Stimulated activated CD8-positive, alpha-beta memory T cell treated with anti-CD3 and anti-CD28 coated beads, Interleukin-15, amount 100 ng/mL, for 1 hour (primary cell): ENCODE data around the gene FAM20C.
"Not testable (repeated sequence)": the region's sequence is repeated elsewhere in the genome, so short reads cannot be mapped to it uniquely, and the experiment has no call there.

Experiments used
- DNase-seq: peaks from one replicate; pipeline ENCODE4 v3.0.0-alpha.2; 2020; ENCODE audit warnings: low read depth

Gene FAM20C

DNA sequence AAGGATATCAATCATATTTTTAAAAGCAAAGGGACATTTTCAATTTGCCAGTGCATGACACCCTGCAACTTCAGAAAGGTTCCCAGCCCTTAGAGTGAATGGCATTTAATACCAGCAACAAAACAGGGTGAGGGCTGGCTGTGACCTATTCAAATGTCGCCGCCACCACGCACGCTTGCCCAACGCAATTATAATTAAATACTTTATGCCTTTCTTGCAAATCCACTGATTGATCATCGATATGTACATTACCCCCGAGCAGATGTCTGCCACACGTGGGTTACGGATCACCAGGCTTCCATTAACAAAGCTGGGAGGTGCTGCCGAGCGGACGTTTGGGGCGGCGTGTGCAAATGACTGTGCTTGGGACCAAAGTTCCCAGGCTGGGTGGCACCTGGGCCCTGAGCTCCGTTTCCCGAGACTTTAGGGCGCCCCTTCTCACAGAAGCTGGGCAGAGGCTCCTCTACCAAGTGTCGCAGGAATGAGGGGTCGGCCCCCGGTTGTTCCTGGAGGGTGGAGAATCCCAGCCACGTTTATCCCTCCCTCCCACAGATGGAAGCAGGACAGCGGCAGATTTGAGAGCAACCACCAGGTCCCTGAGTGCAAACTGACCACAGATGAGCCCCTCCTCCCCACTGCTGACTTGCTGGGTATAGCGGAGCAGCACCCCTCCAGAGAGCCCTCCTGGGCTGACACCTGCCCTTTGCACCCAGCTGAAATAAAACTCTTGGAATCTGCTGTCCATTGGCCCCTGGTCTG, 101.5 kb downstream of the FAM20C start:
- DNase-seq, result no peak

DNA sequence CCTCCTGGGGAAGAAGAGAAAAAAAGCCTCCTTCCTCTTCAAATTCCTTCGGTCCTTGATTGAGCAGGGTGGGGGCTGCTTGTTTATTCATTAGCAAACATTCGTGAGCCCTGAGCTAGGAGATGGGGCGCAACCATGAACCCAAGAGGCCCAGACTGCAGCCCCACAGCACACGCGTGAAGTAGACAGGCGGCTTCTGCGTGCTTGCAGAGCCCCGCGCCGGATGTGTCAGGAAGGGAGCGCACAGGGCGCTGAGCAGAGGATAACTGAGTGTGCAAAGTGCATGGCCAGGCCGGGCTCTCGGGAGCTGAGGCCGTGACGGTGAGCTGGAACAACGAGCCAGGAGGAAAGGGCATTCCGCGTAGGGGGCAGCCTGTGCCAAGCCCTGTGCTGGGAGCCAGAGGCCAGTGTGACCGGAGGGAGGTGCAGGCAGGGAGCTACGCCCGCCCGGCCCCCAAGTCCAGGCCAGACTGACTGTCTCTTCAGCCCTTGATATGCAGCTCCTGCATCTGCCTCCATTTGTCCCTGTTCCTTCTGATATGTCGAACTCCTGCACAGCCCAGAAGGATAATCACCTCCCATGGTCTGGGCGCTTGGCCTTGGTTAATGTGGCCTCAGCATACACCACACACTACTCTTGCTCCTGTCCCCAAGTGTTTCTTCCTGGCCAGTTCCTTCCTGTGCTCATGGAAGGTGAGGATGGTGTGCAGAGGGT, 102.2 kb downstream of the FAM20C start:
- DNase-seq, result no peak

DNA sequence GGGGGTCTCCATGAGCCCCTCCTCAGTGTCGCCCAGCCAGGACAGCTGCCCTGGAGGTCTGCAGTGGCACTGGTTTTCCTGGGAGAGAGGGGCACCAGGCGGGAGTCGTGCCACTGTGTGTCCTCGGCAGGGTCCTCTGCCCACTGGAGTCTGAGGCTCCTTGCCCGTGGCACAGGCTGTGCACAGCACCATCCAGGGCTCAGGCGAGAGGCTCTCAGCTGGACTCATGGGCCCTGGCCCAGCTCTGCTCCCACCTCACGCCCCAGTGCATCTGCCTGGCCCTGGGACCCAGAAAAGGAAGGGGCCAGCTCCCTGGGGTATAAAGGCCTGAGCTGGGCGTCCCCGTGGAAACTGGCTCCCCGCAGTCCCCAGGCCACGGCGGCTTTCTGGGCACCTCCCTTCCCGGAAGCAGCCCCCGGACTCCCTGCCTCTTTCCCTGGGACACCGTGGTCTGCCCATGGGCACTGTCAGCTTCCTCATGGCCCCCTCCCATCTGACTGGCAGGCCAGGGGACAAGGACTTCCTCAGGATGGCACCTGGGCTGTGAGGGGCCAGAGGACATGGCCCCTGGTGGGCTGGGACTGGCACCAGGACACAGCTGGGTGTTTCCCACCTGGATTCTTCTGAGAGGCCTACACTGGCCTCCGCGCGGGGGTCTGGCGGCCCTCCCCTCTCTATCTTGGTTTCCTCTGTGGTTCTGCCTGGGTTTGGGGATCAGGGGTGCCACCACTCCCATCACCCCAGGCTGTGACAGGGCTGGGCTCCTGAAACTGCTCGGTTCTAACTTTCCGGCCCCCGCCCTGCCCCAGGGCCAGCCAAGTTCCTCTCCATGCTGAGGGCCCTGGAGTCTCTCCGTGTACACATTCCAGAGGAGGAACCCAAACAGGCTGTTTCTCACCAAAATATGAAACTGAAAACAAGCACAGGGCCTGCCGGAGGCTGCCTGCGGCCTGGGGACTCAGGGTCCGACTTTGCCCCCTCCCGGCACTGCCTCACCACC, 103.1 kb downstream of the FAM20C start:
- DNase-seq, result no peak

DNA sequence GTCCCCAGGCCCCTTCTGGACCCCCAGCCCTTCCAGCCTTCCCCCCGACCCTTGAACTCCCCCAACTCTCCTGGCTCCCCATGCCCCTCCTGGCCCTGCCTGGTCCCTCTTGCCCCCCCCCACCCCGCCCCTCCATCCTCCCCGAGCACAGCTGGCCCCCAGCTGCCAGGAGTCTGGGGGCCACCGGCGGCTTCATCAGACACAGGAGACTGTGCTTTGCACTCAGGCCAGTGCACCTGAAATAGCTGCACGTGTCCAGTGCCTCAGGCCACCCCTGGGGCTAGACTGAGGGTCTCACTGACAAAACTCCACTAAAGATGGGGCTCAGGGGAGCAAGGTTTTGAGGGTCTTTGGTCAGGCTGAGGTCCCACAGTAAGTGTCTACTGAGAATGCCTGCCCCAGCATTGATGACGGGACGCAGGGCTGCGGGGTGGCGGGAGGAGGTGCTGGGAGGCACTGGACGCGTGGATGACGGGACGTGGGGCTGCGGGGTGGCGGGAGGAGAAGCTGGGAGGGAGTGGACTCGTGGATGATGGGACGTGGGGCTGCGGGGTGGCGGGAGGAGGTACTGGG, 104.1 kb downstream of the FAM20C start:
- no peak for DNase-seq

DNA sequence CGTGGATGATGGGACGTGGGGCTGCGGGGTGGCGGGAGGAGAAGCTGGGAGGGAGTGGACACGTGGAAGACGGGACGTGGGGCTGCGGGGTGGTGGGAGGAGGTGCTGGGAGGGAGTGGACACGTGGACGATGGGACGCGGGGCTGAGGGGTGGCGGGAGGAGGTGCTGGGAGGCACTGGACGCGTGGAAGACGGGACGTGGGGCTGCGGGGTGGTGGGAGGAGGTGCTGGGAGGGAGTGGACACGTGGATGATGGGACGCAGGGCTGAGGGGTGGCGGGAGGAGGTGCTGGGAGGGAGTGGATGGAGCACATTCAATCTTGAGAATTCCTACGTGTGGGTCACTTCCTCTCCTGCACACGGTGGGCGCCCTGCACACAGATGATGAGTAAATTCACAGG, 104.8 kb downstream of the FAM20C start:
- not testable (repeated sequence) for DNase-seq

DNA sequence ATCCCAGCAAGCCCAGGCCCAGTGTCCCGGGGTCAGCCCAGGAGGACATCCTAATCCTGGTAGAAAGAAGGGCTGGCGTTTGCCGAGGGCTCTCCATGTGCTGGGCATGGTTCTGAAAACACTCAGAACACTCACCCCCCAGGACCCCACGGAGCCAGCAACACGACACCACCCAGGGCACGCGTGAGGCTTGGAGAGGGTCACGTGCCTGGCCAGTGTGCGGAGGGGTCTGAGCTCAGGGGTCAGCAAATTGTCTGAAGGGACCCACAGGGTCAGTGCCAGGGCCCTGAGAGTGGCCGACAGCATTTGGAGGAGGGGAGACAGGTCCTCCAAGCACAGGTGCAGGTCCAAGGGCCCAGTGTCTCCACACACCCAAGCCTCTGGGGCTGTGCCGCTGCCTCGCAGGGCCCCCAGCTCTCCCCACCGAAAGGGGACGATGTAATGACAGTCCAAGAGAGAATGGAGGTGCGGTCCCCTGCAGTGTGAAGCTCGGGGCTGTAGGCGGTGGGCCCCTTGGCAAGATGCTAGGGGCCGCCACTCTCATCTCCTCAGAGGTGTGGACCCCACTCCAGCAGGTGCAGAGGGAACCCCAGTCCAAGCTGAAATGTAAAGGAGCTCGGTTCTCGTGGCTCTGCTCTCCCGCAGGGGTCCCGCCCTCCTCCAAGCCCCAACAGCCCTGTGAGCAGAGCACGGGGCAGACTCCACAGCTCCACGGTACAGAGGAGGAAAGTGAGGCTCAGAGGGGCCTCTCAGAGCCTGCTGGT, 105.4 kb downstream of the FAM20C start:
- DNase-seq, result no peak

DNA sequence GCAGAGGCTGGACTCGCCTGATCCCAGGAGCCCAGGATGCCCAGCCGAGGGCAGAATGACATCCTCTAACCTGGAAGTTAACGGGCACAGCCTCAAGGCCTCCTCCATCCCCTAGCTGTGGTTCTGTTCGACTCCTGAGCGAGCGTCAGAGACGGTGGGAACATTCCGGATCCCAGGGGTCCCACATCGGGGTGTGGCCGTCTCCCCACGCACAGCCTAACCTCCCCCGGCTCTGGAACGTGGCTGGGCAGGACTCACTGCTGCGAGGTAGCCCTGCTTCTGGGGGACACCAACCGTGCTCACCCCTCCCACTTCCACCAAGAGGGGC, 106.0 kb downstream of the FAM20C start:
- DNase-seq, result no peak

DNA sequence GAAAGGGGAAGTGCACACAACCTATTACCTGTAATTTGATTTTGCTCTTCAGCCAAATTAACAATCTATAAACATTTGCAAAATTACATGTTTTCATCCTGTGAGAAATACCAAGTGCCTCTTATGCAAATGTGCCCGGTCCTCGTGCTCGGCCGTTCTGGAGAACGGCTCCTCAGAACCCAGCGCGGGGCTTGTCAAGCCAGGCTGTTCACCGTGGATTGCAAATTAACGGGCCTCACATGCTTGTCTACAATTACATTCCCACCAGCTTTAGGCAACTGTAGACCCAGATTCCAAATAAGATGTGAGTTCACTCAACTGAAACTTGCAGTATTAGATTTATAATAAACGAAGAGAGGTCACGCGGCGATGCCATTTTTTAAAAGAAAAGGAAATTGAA, 106.4 kb downstream of the FAM20C start:
- no peak for DNase-seq

DNA sequence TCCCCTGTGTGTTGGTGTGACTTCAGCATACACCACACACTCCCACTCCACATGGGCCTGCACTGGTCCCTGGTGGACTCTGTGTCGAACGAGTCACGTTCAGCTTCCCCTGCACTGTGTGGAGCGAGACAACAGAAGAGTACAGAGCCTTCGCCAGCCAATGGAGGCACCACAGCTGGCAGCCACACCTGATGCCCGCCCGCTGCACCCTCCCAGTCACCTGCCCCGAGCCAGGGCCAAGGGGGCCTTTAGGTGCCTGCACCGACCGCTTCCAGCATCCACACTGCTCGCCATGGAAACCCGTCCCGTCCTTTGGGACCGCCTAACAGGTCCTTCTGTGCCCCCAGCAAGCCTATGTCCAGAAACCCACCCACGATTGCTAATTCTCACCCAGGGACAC, 106.8 kb downstream of the FAM20C start:
- DNase-seq, result no peak

DNA sequence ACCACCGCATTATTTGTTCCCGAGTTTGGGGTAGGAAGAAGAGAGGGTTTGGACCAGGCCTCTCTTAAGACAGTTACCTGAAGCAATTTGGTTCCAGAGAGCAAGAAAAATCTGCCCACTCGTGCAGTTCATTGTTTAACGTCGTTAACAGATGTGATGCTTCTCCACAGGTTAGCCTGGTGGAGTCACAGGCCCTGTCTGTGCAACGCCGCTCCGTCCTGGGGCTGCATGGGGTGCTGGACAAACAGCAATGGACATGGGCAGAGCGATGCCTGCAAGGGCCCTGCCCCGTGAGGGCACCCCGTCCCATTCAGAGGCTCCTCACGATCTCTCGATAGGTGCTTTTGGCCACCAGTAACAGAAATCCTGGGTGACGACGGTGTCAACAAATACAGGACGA, 107.3 kb downstream of the FAM20C start:
- DNase-seq, result no peak

DNA sequence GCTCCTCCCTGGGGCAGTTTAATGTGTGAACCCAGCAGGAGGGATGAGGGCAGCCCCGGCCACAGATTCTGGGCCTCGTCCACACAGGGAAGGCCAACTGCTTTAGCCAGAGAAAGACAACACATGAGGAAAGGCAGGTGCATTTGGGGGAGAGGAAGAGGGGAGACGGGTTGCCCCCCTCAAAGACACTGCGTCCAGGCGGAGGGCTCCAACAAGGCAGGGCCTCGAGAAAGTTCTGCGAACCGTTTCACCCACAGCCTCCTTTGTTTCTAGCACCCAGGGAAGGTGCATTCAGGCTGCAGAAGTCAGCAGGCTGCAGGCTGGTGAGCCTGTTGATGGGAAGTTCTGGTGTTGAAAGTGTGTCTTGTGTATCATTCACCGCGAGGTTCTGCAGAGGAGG, 107.7 kb downstream of the FAM20C start:
- DNase-seq, result no peak

DNA sequence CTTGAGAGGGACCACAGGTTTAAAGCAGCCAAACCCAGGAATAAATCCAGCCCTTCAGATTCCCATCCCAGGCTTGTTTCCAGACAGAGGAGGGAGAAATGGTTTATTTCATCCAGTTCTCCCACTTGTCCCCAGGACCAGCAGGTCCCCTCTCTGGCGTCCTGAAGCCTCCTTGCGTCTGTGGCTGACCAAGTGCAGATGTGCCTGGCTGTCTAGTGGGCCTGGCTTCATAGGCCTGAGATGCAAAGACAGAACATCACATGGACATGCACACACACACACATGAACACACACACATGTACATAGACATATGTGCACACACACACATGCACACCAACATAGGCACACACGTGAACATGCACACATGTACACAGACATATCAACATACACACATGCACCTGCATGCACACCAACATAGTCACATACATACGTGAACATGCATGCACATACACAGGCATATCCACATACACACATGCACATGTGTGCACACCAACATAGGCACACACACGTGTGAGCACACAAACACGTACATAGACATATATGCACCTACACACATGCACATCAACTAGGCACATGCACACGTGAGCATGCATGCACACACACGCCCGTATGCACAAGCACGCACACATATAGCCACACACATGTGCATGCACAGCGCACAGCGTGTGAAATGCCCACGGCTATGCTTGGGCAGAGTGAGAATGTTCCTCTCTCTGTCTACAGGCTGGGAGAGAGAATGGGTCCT, 108.3 kb downstream of the FAM20C start:
- DNase-seq, result no peak

DNA sequence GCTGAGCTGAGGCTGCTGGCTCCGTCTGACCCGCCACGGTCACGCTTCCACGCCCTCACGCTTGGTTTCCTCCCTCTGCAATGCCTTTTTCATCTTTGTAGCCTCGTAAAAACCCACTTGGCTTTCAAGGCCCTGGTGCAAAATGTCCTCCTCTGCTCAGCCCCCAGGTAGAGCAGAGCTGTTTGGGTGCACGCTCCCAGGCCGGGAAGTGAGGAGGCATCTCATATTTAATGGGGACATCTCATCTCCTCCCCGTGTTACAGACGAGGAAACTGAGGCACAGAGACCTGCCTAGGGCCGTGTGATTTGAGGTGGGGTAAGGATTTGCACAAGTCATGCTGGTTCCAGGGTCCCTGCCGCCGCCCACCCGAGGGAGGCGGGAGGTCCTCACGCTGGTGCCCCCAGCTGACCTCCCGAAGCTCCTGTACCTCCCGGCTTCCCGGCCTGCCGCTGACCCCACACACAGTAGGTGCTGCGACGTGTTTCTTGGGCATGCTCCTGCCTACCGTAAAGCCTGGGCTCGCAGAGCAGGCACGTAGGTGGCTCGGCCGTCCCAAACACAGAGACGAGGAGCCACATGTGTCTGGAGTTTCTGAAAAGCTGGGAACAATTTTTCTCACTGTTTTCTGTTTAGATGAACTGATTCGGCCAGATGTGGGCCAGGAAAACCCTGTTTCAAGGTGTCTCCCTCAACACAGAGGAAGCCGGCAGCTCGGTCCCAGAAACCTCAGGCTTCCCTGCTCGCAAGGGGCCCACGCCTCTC, 109.1 kb downstream of the FAM20C start:
- DNase-seq, result no peak

DNA sequence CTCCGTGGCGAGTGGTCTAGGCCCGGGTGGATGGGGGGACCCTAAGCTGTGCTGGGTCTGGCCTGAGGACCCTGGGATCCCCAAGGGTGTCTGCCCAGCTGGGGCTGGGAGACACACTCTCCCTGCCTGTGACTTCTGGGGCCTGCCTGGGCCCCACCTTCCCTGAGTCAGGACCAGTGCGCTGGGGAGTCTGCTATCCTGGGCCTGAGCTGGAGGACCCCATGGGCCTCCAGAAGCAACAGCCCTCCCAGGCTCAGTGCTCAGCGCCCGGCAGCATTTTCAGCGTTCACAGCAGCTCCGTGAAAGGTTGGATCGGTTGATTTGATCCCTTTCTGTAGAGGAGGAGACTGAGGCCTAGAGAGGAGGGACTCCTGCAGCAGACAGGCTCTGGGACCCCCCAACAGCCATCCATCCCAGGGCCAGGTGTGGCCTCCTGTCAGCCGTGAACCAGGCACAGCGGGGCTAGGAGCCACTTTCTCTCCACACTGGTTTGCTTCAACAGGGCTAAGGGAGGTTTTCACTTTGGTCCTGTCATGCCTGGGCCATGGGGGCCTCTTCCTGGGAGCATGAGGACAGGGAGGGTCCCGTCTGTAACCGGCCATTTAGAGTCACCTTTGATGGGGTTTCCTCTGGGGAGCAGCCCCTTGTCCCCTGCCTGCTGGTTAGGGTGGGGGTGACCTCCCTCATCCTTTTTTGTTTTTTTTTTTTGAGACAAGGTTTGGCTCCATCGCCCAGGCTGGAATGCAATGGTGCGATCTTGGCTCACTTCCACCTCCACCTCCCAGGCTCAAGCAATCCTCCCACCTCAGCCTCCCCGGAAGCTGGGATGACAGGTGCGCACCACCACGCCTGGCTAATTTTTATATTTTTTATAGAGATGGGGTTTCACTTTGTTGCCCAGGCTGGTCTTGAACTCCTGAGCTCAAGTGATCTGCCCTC, 110.0 kb downstream of the FAM20C start:
- no peak for DNase-seq

DNA sequence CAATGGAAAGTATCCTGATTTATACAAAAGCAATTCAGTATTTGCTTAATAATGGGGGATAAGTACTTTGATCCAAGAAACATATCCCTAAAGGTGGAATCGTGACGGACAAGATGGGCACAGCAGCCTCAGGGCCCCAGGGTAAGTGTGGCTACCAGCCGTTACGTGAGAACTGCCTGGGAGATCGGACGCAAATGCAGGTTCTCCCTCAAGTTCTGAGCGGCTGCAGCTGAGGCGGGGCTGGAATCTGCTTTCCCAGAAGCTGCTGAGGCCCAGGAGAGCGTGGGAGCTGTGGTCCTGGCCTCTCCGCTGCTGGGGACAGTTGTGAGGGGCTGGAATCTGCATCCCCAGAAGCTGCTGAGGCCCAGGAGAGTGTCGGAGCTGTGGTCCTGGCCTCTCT, 111.1 kb downstream of the FAM20C start:
- no peak for DNase-seq

DNA sequence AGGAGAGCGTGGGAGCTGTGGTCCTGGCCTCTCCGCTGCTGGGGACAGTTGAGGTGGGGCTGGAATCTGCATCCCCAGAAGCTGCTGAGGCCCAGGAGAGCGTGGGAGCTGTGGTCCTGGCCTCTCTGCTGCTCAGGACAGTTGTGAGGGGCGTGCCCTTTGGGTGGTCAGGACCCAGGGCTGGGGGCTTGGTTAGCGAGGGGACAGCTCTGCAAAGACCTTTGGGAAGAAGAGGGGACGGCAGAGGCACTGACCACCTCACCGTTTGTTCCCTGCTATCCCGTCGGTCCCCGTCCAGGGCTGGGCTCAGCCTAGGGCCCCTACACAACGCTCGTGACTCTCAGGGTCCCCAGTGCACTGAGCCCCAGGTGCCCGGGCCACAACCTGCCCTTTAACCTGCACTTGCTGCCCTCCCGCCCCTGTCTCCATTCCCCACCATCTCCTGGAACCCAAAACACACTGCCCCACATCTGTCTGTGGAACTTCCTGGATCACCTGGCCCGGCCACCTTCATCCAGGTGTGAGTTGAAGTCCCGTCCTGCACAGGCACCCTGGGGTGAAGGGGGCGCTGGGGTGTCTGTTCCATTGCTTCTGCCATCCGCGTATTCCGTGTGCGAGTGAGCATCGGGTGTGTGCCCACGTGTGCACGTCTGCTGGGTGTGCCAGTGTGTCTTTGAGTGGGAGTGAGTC, 111.7 kb downstream of the FAM20C start:
- no peak for DNase-seq

DNA sequence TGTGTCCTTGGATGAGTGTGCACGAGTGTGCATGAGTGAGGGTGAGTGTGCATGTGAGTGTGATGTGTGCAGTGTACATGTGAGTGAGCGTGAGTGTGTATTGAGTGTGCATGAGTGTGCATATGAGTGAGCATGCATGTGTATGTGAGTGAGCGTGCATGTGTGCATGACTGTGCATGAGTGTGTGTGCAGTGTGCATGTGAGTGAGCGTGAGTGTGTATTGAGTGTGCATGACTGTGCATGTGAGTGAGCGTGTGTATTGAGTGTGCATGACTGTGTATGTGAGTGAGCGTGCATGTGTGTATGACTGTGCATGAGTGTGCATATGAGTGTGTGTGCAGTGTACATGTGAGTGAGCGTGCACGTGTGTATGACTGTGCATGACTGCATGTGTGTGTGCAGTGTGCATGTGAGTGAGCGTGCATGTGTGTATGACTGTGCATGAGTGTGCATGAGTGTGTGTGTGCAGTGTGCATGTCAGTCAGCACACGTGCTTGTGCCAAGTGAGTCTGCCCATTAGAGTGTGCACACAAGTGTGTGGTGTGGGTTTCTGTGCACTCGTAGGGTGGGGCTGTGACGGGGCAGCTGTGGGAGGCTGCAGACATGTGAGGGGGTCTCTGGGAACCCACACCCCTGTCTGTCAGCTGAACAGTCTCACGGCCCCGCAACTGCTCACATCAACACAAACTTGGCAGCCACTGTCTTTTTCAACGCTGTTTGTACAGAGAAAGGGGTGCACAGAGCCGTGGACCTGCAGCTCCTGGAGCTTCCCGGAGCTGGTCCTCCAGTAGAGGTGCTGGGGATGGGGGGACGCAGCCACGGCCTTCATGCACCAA, 112.4 kb downstream of the FAM20C start:
- no peak for DNase-seq
